HCT116 (cell line): Measurements from ENCODE around the gene SOX18.

Experiments used
- EZH2 ChIP-seq: fragments of 200-600 bp; sonication (generic); IDR thresholded peaks from 2 replicates; pipeline ENCODE4 v1.6.1; 2017; ENCODE audit warnings: antibody characterized with exemption, mixed run types
- EZH2phosphoT487 ChIP-seq: fragments of 200-600 bp; IDR thresholded peaks from 2 replicates; pipeline ENCODE4 v1.6.1; 2018; ENCODE audit warnings: antibody characterized with exemption, borderline replicate concordance
- FOSL1 ChIP-seq: IDR thresholded peaks from 2 replicates; pipeline ENCODE4 v1.6.1; 2012; ENCODE audit warnings: low read depth
- POLR2A ChIP-seq: IDR thresholded peaks from 2 replicates; pipeline ENCODE4 v1.7.0; 2011; ENCODE audit warnings: borderline replicate concordance; ENCODE audit not compliant: insufficient read depth, insufficient read length; ENCODE audit errors: extremely low read depth
- POLR2AphosphoS5 ChIP-seq: IDR thresholded peaks from 2 replicates; pipeline ENCODE4 v1.6.1; 2011; ENCODE audit warnings: mild to moderate bottlenecking, low read depth, low read length, moderate library complexity
- RAD21 ChIP-seq: IDR thresholded peaks from 2 replicates; pipeline ENCODE4 v1.6.1; 2012; ENCODE audit warnings: low read depth, mild to moderate bottlenecking
- SP1 ChIP-seq: IDR thresholded peaks from 2 replicates; pipeline ENCODE4 v1.6.1; 2012; ENCODE audit warnings: low read depth
- TCF7L2 ChIP-seq: IDR thresholded peaks from 2 replicates; pipeline ENCODE4 v1.7.0; 2011; ENCODE audit warnings: borderline replicate concordance, inconsistent platforms; ENCODE audit not compliant: insufficient read depth, insufficient read length; ENCODE audit errors: extremely low read depth
- ZNF274 ChIP-seq: fragments of 200-500 bp; sonication (Bioruptor generic); IDR thresholded peaks from 2 replicates; pipeline ENCODE4 v1.6.1; 2014; ENCODE audit warnings: mild to moderate bottlenecking, low read depth, low read length, inconsistent platforms
- TF ChIP-seq, protein P1 (sequence below), 3 experiments: fragments of 200-600 bp in 1 of 3; sonication (generic) in 1 of 3; IDR thresholded peaks in 2 of 3; conservative IDR thresholded peaks in 1 of 3; 2 replicates each; pipeline ENCODE4 v1.5.1; 2012 to 2017; ENCODE audit warnings: low read depth in 2 of 3, low read length in 2 of 3, antibody characterized with exemption in 1 of 3, borderline replicate concordance in 1 of 3, control low read depth in 1 of 3, mild to moderate bottlenecking in 1 of 3, mixed read lengths in 1 of 3, mixed run types in 1 of 3, moderate library complexity in 1 of 3; ENCODE audit not compliant: insufficient read depth in 1 of 3
- TF ChIP-seq, protein P2 (sequence below): IDR thresholded peaks from 2 replicates; pipeline ENCODE4 v1.6.1; 2012
- TF ChIP-seq, protein P3 (sequence below): IDR thresholded peaks from 2 replicates; pipeline ENCODE4 v1.6.1; 2012; ENCODE audit warnings: low read depth
- TF ChIP-seq, protein P4 (sequence below): IDR thresholded peaks from 2 replicates; pipeline ENCODE4 v1.6.1; 2012

DNA sequence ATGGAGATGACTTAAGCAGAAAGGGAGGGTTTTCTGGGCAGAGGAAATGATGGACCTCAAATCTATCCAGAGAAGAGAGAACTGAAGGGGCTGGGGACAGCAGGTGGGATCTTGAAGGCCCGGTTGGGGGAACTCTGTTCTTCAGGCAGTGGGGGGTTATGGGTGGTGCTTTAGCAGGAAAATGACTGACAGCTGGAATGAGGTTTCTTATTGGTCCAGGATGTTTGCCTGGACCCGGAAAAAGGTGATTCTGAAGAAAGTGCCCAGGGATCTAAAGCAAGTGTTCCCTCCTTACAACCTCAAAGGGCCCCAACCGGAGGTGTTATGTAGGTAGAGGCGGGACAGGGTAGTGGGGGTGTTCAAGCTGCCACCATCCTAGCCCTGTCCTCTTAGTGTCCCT is 46.0 kb upstream of the SOX18 start:
- TF ChIP-seq, protein P1, sequence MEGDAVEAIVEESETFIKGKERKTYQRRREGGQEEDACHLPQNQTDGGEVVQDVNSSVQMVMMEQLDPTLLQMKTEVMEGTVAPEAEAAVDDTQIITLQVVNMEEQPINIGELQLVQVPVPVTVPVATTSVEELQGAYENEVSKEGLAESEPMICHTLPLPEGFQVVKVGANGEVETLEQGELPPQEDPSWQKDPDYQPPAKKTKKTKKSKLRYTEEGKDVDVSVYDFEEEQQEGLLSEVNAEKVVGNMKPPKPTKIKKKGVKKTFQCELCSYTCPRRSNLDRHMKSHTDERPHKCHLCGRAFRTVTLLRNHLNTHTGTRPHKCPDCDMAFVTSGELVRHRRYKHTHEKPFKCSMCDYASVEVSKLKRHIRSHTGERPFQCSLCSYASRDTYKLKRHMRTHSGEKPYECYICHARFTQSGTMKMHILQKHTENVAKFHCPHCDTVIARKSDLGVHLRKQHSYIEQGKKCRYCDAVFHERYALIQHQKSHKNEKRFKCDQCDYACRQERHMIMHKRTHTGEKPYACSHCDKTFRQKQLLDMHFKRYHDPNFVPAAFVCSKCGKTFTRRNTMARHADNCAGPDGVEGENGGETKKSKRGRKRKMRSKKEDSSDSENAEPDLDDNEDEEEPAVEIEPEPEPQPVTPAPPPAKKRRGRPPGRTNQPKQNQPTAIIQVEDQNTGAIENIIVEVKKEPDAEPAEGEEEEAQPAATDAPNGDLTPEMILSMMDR (IDR thresholded peaks at IDR 0.05 in 2 of 3, conservative IDR thresholded peaks at IDR 0.05 in 1 of 3; ENCODE audit: borderline replicate concordance in 1 of 3, insufficient read depth in 1 of 3, low read depth in 2 of 3, low read length in 2 of 3): no peak
- TF ChIP-seq EZH2: no peak
- no peak for TF ChIP-seq ZNF274
- TF ChIP-seq RAD21: no peak
- no peak for TF ChIP-seq EZH2phosphoT487
- no peak for TF ChIP-seq POLR2A
- TF ChIP-seq, protein P2, sequence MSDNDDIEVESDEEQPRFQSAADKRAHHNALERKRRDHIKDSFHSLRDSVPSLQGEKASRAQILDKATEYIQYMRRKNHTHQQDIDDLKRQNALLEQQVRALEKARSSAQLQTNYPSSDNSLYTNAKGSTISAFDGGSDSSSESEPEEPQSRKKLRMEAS: no peak
- TF ChIP-seq POLR2AphosphoS5: no peak
- no peak for TF ChIP-seq SP1
- TF ChIP-seq, protein P3, sequence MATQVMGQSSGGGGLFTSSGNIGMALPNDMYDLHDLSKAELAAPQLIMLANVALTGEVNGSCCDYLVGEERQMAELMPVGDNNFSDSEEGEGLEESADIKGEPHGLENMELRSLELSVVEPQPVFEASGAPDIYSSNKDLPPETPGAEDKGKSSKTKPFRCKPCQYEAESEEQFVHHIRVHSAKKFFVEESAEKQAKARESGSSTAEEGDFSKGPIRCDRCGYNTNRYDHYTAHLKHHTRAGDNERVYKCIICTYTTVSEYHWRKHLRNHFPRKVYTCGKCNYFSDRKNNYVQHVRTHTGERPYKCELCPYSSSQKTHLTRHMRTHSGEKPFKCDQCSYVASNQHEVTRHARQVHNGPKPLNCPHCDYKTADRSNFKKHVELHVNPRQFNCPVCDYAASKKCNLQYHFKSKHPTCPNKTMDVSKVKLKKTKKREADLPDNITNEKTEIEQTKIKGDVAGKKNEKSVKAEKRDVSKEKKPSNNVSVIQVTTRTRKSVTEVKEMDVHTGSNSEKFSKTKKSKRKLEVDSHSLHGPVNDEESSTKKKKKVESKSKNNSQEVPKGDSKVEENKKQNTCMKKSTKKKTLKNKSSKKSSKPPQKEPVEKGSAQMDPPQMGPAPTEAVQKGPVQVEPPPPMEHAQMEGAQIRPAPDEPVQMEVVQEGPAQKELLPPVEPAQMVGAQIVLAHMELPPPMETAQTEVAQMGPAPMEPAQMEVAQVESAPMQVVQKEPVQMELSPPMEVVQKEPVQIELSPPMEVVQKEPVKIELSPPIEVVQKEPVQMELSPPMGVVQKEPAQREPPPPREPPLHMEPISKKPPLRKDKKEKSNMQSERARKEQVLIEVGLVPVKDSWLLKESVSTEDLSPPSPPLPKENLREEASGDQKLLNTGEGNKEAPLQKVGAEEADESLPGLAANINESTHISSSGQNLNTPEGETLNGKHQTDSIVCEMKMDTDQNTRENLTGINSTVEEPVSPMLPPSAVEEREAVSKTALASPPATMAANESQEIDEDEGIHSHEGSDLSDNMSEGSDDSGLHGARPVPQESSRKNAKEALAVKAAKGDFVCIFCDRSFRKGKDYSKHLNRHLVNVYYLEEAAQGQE: no peak
- TF ChIP-seq FOSL1: no peak
- no peak for TF ChIP-seq TCF7L2
- TF ChIP-seq, protein P4, sequence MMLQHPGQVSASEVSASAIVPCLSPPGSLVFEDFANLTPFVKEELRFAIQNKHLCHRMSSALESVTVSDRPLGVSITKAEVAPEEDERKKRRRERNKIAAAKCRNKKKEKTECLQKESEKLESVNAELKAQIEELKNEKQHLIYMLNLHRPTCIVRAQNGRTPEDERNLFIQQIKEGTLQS: no peak
